ENCODE results near the gene PALS2. TPM values are rescaled to one million over a fixed set of nuclear protein-coding genes. Genes with fewer than 3 reads are reported as not detected.
A peak's percentile ranks its signal among the peaks of the same experiment; 100 is the strongest.

Gene PALS2
- total and polyA plus RNA-seq, 2 of the 13 experiments (the other 11 are each of a cell fraction or from before 2014, with no cell fraction given), result 3.1 to 21.9 TPM

DNA sequence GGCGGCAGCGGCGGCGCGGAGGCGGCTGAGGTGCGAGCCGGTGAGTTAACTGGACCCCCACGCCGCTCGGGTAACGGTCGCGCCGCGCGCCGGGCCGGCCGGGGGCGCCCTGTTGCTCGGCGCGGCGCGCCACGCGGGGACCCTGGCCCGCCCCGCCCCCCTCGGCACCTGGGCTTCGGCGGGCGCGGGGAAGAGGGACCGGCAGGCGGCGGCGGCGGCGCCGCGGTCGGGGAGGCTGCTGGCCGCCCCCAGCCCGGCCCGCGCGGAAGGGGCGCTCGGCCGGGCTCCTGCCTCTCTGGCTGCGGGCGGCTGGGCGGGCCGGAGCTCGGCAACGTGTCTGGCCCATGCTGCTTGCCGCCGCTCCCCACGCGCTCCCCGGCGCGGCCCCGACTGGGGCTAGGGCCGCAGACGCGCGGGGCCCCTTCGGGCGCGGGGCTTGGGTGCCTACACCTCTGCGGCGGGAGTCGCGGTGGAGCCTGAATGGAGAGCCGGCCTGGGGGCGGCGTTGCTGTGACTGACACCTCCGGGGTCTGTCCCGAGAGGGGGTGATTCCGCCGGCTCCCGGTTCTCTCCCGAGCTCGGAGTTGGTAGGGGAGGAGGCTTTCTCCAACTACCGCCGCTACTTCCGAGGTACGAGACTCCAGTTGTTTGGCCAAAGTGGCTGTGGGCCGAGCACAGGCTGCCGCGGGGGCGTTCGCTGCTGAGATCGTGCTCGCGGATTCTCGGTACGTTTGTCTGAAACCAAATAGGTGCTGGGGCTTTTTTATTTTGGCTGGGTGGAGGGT lies 494 bp downstream of the PALS2 start:
- H3K27ac ChIP-seq (ENCODE audit: extremely low read length, insufficient read depth, low read length), result peak overlapping the region; percentile 36
- BruUV-seq (replicated peaks), result no TSS peak
- H3K4me3 ChIP-seq (replicated peaks in 1 of 3; ENCODE audit: insufficient read depth in 1 of 3, low read depth in 2 of 3, low read length in 3 of 3), result peak overlapping the region; percentile 66 to 85 (median 78)
- H3K36me3 ChIP-seq (replicated peaks in 1 of 2; ENCODE audit: control insufficient read depth in 1 of 2, insufficient read depth in 2 of 2, low read length in 2 of 2), result no peaks in the 10 kb centered on the region
- H3K79me2 ChIP-seq (ENCODE audit: insufficient read depth, low read length), result peaks cover 29% of the 10 kb centered on the region
- FAIRE-seq (no peak), ATAC-seq (peak; percentile 64), DNase-seq (ENCODE audit: low spot score) (peak; percentile 14)
- H3K27me3 ChIP-seq (ENCODE audit: control insufficient read depth in 1 of 2, insufficient read depth in 2 of 2, low read length in 2 of 2), result peaks cover 0 to 24% of the 10 kb centered on the region in 2 experiments; a peak in 4 of 5 replicates
- H2AFZ ChIP-seq (ENCODE audit: low read length), result no peak overlapping the region
- POLR2A ChIA-PET, result no interaction called here
- H3K4me1 ChIP-seq (ENCODE audit: insufficient read depth, low read length), result peaks cover 29% of the 10 kb centered on the region
- in situ Hi-C loops (cut with HindIII; ENCODE audit: extremely low pct_ligation_motif_present, low pct_unique_long_range_greater_than_20kb) (no loop called here), intact Hi-C loops (cut with micrococcal nuclease; ENCODE audit: unreplicated experiment) (no loop called here)
- H4K20me1 ChIP-seq (ENCODE audit: insufficient read depth, low read length), result no peaks in the 10 kb centered on the region; the same call in 1 of the 2 replicates
- no peaks in the 10 kb centered on the region for H3K9me3 ChIP-seq (ENCODE audit: low read length)
- CTCF ChIA-PET (ENCODE audit: low intra/inter-chr PET ratio, low total read pairs), result interaction anchor here (2.0 kb wide), 1 partner anchor 92 kb away, joined by 4 read pairs; no protein-coding TSS in a partner anchor
- H3K9ac ChIP-seq (ENCODE audit: insufficient read depth, low read depth, low read length), result peak overlapping the region; percentile 72
- H3K4me2 ChIP-seq (ENCODE audit: low read depth, low read length), result peak overlapping the region; percentile 86
- WGBS (ENCODE audit: low lambda C conversion rate), result 0% methylated on average over 13 of the region's 101 CpGs
- TF ChIP-seq ZNF407 (CRISPR knock-in tag; IDR thresholded peaks at IDR 0.05; ENCODE audit: not compliant biosample characterization) (no peak), ZNF562 (CRISPR knock-in tag; IDR thresholded peaks at IDR 0.05; ENCODE audit: borderline replicate concordance) (no peak), ZNF883 (CRISPR knock-in tag; IDR thresholded peaks at IDR 0.05; ENCODE audit: not compliant biosample characterization) (no peak), ZNF33B (CRISPR knock-in tag; IDR thresholded peaks at IDR 0.05) (no peak), ZNF597 (CRISPR knock-in tag; IDR thresholded peaks at IDR 0.05) (no peak), SMAD9 (CRISPR knock-in tag; IDR thresholded peaks at IDR 0.05) (no peak), BCLAF1 (IDR thresholded peaks at IDR 0.05) (no peak), MATR3 (CRISPR knock-in tag; IDR thresholded peaks at IDR 0.05) (no peak), TERF1 (CRISPR knock-in tag; IDR thresholded peaks at IDR 0.05) (no peak)
